ENCODE results near the gene ACAD10. TPM values are rescaled to one million over a fixed set of nuclear protein-coding genes. Genes with fewer than 3 reads are reported as not detected.
A peak's percentile ranks its signal among the peaks of the same experiment; 100 is the strongest.

The ACAD10 gene
- total and polyA plus RNA-seq, 2 donors from 2014 or later = 33.7 to 47.0 TPM

GRCh38 chr12:111792155-111792855, 106.5 kb downstream of the ACAD10 start:
- TF ChIP-seq CTCF (IDR thresholded peaks at IDR 0.05; ENCODE audit: borderline replicate concordance, extremely low read depth, insufficient read depth) = no peak
- DNase-seq (peak in 1 of 5 donors; percentile 79), FAIRE-seq (no peak)
- H3K27ac ChIP-seq (ENCODE audit: low read depth in 2 of 2, low read length in 2 of 2) = peak overlapping the region; percentile 60 to 90
- H3K4me1 ChIP-seq (ENCODE audit: control insufficient read depth in 2 of 3, insufficient read depth in 2 of 3, low read depth in 1 of 3, low read length in 3 of 3) = peaks cover 0 to 23% (median 3%) of the 10 kb centered on the region in 3 donors
- no peaks in the 10 kb centered on the region for H3K27me3 ChIP-seq (ENCODE audit: control insufficient read depth, insufficient read depth, low read length)
- intact Hi-C loops (cut with DNase I) = no loop called here
- peaks cover 2 to 48% (median 31%) of the 10 kb centered on the region in 3 donors for H3K36me3 ChIP-seq (ENCODE audit: control insufficient read depth in 2 of 3, insufficient read depth in 3 of 3, low read length in 3 of 3)
- peak overlapping the region in 1 of 3 donors; percentile 70 for H3K9ac ChIP-seq (ENCODE audit: low read length in 3 of 3)
- H3K9me3 ChIP-seq (ENCODE audit: control insufficient read depth in 2 of 3, insufficient read depth in 1 of 3, low read length in 3 of 3) = no peaks in the 10 kb centered on the region
- no peak overlapping the region for H3K4me3 ChIP-seq (ENCODE audit: low read length in 3 of 3)

- no peak for FAIRE-seq
- Histone ChIP-seq H3K36me3 (ENCODE audit: control insufficient read depth in 2 of 3, insufficient read depth in 3 of 3, low read length in 3 of 3) (peaks cover 2 to 53% (median 31%) of the 10 kb centered on the region in 3 donors), H3K27ac (ENCODE audit: low read depth in 2 of 2, low read length in 2 of 2) (no peak overlapping the region)
Observed at GRCh38 chr12:111792856-111793235, 107.0 kb downstream of the ACAD10 start.

GRCh38 chr12:111798182-111798581, 112.3 kb downstream of the ACAD10 start:
- H3K4me3 ChIP-seq (ENCODE audit: low read length in 3 of 3) = no peak overlapping the region
- FAIRE-seq (no peak), DNase-seq (no peak)
- no peak for TF ChIP-seq CTCF (IDR thresholded peaks at IDR 0.05; ENCODE audit: borderline replicate concordance, extremely low read depth, insufficient read depth)
- H3K36me3 ChIP-seq (ENCODE audit: control insufficient read depth in 2 of 3, insufficient read depth in 3 of 3, low read length in 3 of 3) = peaks cover 3 to 58% (median 30%) of the 10 kb centered on the region in 3 donors
- no peak overlapping the region for H3K9ac ChIP-seq (ENCODE audit: low read length in 3 of 3)
- H3K9me3 ChIP-seq (ENCODE audit: control insufficient read depth in 2 of 3, insufficient read depth in 1 of 3, low read length in 3 of 3) = no peaks in the 10 kb centered on the region
- intact Hi-C loops (cut with DNase I) = no loop called here
- H3K27ac ChIP-seq (ENCODE audit: low read depth in 2 of 2, low read length in 2 of 2) = no peak overlapping the region
- H3K4me1 ChIP-seq (ENCODE audit: control insufficient read depth in 2 of 3, insufficient read depth in 2 of 3, low read depth in 1 of 3, low read length in 3 of 3) = no peaks in the 10 kb centered on the region
- H3K27me3 ChIP-seq (ENCODE audit: control insufficient read depth, insufficient read depth, low read length) = no peaks in the 10 kb centered on the region

More at GRCh38 chr12:111792856-111793235, 107.0 kb downstream of the ACAD10 start:
- intact Hi-C loops (cut with DNase I) = no loop called here
- Histone ChIP-seq H3K9me3 (ENCODE audit: control insufficient read depth in 2 of 3, insufficient read depth in 1 of 3, low read length in 3 of 3) (no peaks in the 10 kb centered on the region), H3K9ac (ENCODE audit: low read length in 3 of 3) (no peak overlapping the region), H3K4me1 (ENCODE audit: control insufficient read depth in 2 of 3, insufficient read depth in 2 of 3, low read depth in 1 of 3, low read length in 3 of 3) (peaks cover 0 to 22% (median 3%) of the 10 kb centered on the region in 3 donors), H3K4me3 (ENCODE audit: low read length in 3 of 3) (no peak overlapping the region), H3K27me3 (ENCODE audit: control insufficient read depth, insufficient read depth, low read length) (no peaks in the 10 kb centered on the region)
- no peak for TF ChIP-seq CTCF (IDR thresholded peaks at IDR 0.05; ENCODE audit: borderline replicate concordance, extremely low read depth, insufficient read depth)
- no peak for DNase-seq
